ENCODE results near the gene OR2T27. TPM values are rescaled to one million over a fixed set of nuclear protein-coding genes. Genes with fewer than 3 reads are reported as not detected.
A peak's percentile ranks its signal among the peaks of the same experiment; 100 is the strongest.

Gene OR2T27
- polyA plus RNA-seq, 3 donors from 2014 or later: not detected

GRCh38 chr1:248625971-248626370 is 29.4 kb downstream of the OR2T27 start:
- Mint-ChIP-seq H3K4me1 (no peaks in the 10 kb centered on the region), H3K36me3 (no peaks in the 10 kb centered on the region), H3K27me3 (ENCODE audit: low read depth in 3 of 3) (peaks cover 0 to 2% (median 0%) of the 10 kb centered on the region in 3 donors), H3K4me3 (no peak overlapping the region), H3K9me3 (no peaks in the 10 kb centered on the region), H3K27ac (no peak overlapping the region)
- no peak for DNase-seq

- no peaks in the 10 kb centered on the region for H3K9me3 Mint-ChIP-seq
- H3K27ac Mint-ChIP-seq: no peak overlapping the region
- DNase-seq: no peak
- H3K36me3 Mint-ChIP-seq: no peaks in the 10 kb centered on the region
- no peaks in the 10 kb centered on the region for H3K4me1 Mint-ChIP-seq
- H3K27me3 Mint-ChIP-seq (ENCODE audit: low read depth in 3 of 3): peaks cover 0 to 2% (median 0%) of the 10 kb centered on the region in 3 donors
- no peak overlapping the region for H3K4me3 Mint-ChIP-seq
Observed at GRCh38 chr1:248625166-248625565, 30.2 kb downstream of the OR2T27 start.

- Mint-ChIP-seq H3K36me3 (no peaks in the 10 kb centered on the region), H3K27ac (no peak overlapping the region), H3K27me3 (ENCODE audit: low read depth in 3 of 3) (peaks cover 0 to 2% (median 0%) of the 10 kb centered on the region in 3 donors), H3K4me3 (no peak overlapping the region), H3K4me1 (no peaks in the 10 kb centered on the region), H3K9me3 (no peaks in the 10 kb centered on the region)
- DNase-seq: peak in 1 of 3 donors; percentile 8
Observed at GRCh38 chr1:248622570-248623001, 32.7 kb downstream of the OR2T27 start.

GRCh38 chr1:248621770-248622169 is 33.6 kb downstream of the OR2T27 start:
- no peak for DNase-seq
- no peaks in the 10 kb centered on the region for H3K9me3 Mint-ChIP-seq
- no peak overlapping the region for H3K4me3 Mint-ChIP-seq
- H3K27ac Mint-ChIP-seq: no peak overlapping the region
- peaks cover 0 to 2% (median 0%) of the 10 kb centered on the region in 3 donors for H3K27me3 Mint-ChIP-seq (ENCODE audit: low read depth in 3 of 3)
- no peaks in the 10 kb centered on the region for H3K4me1 Mint-ChIP-seq
- no peaks in the 10 kb centered on the region for H3K36me3 Mint-ChIP-seq

GRCh38 chr1:248618878-248619277 is 36.5 kb downstream of the OR2T27 start:
- Mint-ChIP-seq H3K27me3 (ENCODE audit: low read depth in 3 of 3) (peaks cover 0 to 9% (median 1%) of the 10 kb centered on the region in 3 donors), H3K27ac (no peak overlapping the region), H3K4me1 (no peaks in the 10 kb centered on the region), H3K9me3 (no peaks in the 10 kb centered on the region), H3K4me3 (no peak overlapping the region), H3K36me3 (no peaks in the 10 kb centered on the region)
- DNase-seq: peak in 2 of 3 donors; percentile 6 to 11

- Mint-ChIP-seq H3K4me1 (no peaks in the 10 kb centered on the region), H3K9me3 (no peaks in the 10 kb centered on the region), H3K27me3 (ENCODE audit: low read depth in 3 of 3) (peaks cover 0 to 9% (median 1%) of the 10 kb centered on the region in 3 donors), H3K4me3 (no peak overlapping the region), H3K27ac (peak overlapping the region in 1 of 6 donors; percentile 22), H3K36me3 (no peaks in the 10 kb centered on the region)
- DNase-seq: no peak
Observed at GRCh38 chr1:248618119-248618518, 37.2 kb downstream of the OR2T27 start.

GRCh38 chr1:248613742-248614141 is 41.6 kb downstream of the OR2T27 start:
- Mint-ChIP-seq H3K27ac (no peak overlapping the region), H3K4me3 (no peak overlapping the region), H3K27me3 (ENCODE audit: low read depth in 3 of 3) (peaks cover 0 to 9% (median 1%) of the 10 kb centered on the region in 3 donors), H3K4me1 (no peaks in the 10 kb centered on the region), H3K36me3 (no peaks in the 10 kb centered on the region), H3K9me3 (no peaks in the 10 kb centered on the region)
- DNase-seq: no peak

GRCh38 chr1:248611883-248612414 is 43.4 kb downstream of the OR2T27 start:
- H3K4me1 Mint-ChIP-seq: no peaks in the 10 kb centered on the region
- no peak overlapping the region for H3K27ac Mint-ChIP-seq
- H3K36me3 Mint-ChIP-seq: no peaks in the 10 kb centered on the region
- no peak for DNase-seq
- H3K4me3 Mint-ChIP-seq: no peak overlapping the region
- peaks cover 0 to 12% (median 1%) of the 10 kb centered on the region in 3 donors for H3K27me3 Mint-ChIP-seq (ENCODE audit: low read depth in 3 of 3)
- no peaks in the 10 kb centered on the region for H3K9me3 Mint-ChIP-seq

GRCh38 chr1:248610301-248610700 is 45.0 kb downstream of the OR2T27 start:
- H3K9me3 Mint-ChIP-seq: no peaks in the 10 kb centered on the region
- no peaks in the 10 kb centered on the region for H3K36me3 Mint-ChIP-seq
- no peak for DNase-seq
- H3K4me1 Mint-ChIP-seq: no peaks in the 10 kb centered on the region
- H3K4me3 Mint-ChIP-seq: no peak overlapping the region
- peaks cover 2 to 14% (median 3%) of the 10 kb centered on the region in 3 donors for H3K27me3 Mint-ChIP-seq (ENCODE audit: low read depth in 3 of 3)
- no peak overlapping the region for H3K27ac Mint-ChIP-seq

Other genes starting within 250 kb of the OR2T27 start
- gene OR2T2, start 209.9 kb downstream of the OR2T27 start, polyA plus RNA-seq: not detected
- not detected for gene OR2T3, start 182.2 kb downstream of the OR2T27 start, polyA plus RNA-seq
- not detected for gene OR2T5, start 166.9 kb downstream of the OR2T27 start, polyA plus RNA-seq
- not detected for gene OR2G6, start 147.5 kb downstream of the OR2T27 start, polyA plus RNA-seq
- not detected for gene OR2T29, start 92.8 kb downstream of the OR2T27 start, polyA plus RNA-seq
- gene OR2T34, start 80.8 kb downstream of the OR2T27 start, polyA plus RNA-seq: not detected
- not detected for gene OR2T10, start 57.8 kb downstream of the OR2T27 start, polyA plus RNA-seq
- not detected for gene OR2T11, start 20.4 kb downstream of the OR2T27 start, polyA plus RNA-seq
- not detected for gene OR2T35, start 10.2 kb downstream of the OR2T27 start, polyA plus RNA-seq
- not detected for gene OR14I1, start 47.2 kb upstream of the OR2T27 start, polyA plus RNA-seq
- not detected for gene LYPD8, start 100.2 kb upstream of the OR2T27 start, polyA plus RNA-seq
- 1 to 10 TPM in 2 of 3 donors, under 1 TPM in 1; 0.46 to 5.9 (median 3.2) TPM for gene SH3BP5L, start 170.4 kb upstream of the OR2T27 start, polyA plus RNA-seq
- 10 to 100 TPM; 17.1 to 36.9 (median 29.3) TPM for gene ZNF672, start 182.7 kb upstream of the OR2T27 start, polyA plus RNA-seq
- 10 to 100 TPM in 1 of 3 donors, 1 to 10 TPM in 2; 5.5 to 11.0 (median 7.7) TPM for gene ZNF692, start 203.6 kb upstream of the OR2T27 start, polyA plus RNA-seq

All from immature natural killer cell (primary cell).